Lower leg skin (tissue), 3 donors: ENCODE data around the gene TRAPPC12.
"Not testable (repeated sequence)": the region's sequence is repeated elsewhere in the genome, so short reads cannot be mapped to it uniquely, and the experiment has no call there.

Source experiments
- POLR2A ChIP-seq, 2 donors: fragments of 450-650 bp; IDR thresholded peaks; one replicate each; pipeline ENCODE4 v1.6.1; 2016 to 2017; ENCODE audit warnings: antibody characterized with exemption in 2 of 2, mild to moderate bottlenecking in 1 of 2, moderate library complexity in 1 of 2
- TF ChIP-seq, protein P1 (sequence below), 3 donors: fragments of 450-650 bp; IDR thresholded peaks; one replicate each; pipeline ENCODE4 v1.5.1; 2016; ENCODE audit warnings: antibody characterized with exemption in 3 of 3, mild to moderate bottlenecking in 3 of 3, moderate library complexity in 2 of 3

DNA sequence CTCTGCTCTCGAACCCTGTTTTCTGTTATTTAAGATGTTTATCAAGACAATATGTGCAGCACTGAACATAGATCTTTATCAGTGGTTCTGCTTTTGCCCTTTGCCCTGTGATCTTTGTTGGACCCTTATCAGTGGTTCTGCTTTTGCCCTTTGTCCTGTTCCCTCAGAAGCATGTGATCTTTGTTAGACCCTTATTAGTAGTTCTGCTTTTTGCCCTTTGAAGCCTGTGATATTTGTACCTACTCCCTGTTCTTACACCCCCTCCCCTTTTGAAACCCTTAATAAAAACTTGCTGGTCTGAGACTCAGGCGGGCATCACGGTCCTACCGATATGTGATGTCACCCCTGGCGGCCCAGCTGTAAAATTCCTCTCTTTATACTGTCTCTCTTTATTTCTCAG is 135.9 kb downstream of the TRAPPC12 start:
- not testable (repeated sequence) for TF ChIP-seq POLR2A (IDR thresholded peaks at IDR 0.05)
- TF ChIP-seq, protein P1, sequence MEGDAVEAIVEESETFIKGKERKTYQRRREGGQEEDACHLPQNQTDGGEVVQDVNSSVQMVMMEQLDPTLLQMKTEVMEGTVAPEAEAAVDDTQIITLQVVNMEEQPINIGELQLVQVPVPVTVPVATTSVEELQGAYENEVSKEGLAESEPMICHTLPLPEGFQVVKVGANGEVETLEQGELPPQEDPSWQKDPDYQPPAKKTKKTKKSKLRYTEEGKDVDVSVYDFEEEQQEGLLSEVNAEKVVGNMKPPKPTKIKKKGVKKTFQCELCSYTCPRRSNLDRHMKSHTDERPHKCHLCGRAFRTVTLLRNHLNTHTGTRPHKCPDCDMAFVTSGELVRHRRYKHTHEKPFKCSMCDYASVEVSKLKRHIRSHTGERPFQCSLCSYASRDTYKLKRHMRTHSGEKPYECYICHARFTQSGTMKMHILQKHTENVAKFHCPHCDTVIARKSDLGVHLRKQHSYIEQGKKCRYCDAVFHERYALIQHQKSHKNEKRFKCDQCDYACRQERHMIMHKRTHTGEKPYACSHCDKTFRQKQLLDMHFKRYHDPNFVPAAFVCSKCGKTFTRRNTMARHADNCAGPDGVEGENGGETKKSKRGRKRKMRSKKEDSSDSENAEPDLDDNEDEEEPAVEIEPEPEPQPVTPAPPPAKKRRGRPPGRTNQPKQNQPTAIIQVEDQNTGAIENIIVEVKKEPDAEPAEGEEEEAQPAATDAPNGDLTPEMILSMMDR (IDR thresholded peaks at IDR 0.05), result not testable (repeated sequence)
